GM20000 (cell line): ENCODE results near the gene BAIAP2.

Experiments
- DNase-seq: peaks from one replicate; pipeline ENCODE4 v3.0.0; 2012; ENCODE audit warnings: low spot score
- CTCF ChIP-seq: IDR thresholded peaks from 2 replicates; pipeline ENCODE4 v1.5.1; 2012; ENCODE audit warnings: mild to moderate bottlenecking, control low read depth; ENCODE audit errors: extremely low read depth, missing control alignments

Gene BAIAP2

DNA sequence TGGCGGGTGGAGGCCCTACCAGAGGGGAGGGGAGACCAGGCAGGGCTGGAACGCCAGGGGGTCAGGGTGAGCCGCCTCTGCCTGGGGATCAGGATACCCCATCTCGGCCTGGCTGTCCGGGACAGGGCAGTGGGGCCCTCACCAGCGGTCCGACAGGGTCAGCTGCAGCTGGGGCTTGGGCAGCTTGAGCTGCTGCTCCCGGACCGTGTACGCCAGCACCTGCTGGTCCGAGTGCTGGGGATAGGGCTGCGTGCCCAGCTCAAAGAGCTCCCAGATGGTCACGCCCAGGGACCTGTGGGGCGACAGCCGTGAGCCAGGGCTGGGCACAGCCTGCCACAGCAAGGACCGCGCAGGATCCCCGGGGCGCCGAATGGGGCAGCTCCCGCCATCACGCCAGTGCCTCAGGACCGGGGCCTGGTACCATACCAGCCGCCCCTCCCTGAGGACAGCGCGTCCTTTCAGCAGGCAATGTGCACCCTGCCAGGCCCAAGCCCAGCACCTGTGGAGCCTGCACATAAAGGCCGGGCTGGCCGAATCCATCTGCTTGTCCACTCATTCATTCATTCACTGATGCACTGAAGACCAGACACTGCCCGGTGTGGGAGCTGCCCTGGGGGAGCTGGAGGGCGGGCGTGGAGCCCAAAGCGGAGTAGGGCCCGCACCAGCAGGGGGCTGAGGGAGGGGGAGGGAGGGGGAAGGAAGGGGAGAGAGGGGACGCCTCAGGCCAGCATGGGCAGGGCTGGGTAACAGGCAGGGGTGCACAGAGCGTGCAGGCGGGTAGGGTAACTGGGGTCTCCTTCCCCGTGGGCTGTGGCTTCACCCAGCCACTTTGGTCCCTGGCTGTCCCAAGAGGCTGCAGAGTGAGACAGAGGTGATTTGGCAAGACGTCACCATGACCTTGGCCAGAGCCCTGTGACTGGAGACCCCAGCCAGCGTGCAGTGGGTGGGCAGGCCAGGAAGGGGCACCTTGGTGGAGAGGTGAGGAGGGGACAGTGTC, 88.4 kb downstream of the BAIAP2 start:
- TF ChIP-seq CTCF: no peak
- DNase-seq: no peak

- no peak for TF ChIP-seq CTCF
- DNase-seq: no peak
These were observed 89.4 kb downstream of the BAIAP2 start for GRCh38 chr17:81124377-81124776.

DNA sequence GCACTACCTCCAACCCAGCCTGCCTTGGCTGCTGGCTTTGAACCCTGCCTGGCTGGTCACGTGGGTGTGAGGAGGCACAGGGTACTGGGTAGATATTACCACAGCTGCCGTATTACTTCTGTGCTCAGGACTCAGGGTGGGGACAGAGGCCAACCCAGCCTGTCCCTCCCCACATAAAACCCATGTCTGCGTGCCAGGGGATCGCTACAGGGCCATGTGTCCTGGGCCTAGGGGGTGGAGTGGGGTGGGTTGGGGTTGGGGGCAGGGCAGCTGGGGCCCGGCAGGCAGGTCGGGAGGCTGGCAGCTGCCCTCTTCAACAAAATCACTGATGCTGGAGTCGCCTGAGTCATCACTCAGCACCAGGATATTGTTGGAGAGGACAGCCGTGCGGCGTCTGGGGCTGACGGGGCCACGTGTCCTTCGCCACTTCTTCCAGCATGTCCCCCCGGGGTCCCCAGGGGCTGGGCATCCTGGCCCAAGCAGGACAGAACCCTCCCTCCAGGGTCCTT, 90.7 kb downstream of the BAIAP2 start:
- no peak for DNase-seq
- no peak for TF ChIP-seq CTCF

GRCh38 chr17:81126281-81127132, 91.6 kb downstream of the BAIAP2 start:
- DNase-seq: no peak
- TF ChIP-seq CTCF: no peak

DNA sequence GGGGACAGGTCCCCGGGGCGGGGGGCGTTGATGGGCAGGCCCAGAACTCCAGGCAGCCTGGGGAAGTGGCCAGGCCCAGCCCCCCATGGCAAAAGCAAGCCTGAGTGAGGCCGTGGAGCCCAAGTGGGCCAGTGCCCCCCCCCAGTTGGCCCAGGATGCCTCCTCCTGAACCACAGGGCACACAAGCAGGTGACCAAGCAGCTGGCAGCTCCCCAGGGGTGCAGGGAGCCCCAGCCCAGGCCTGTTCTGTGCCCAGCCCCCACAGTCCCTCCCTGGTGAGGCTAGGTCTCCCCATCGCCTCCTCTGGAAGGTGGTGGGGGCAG, 92.1 kb downstream of the BAIAP2 start:
- no peak for DNase-seq
- TF ChIP-seq CTCF: no peak

GRCh38 chr17:81127526-81128177, 92.7 kb downstream of the BAIAP2 start:
- no peak for DNase-seq
- no peak for TF ChIP-seq CTCF
